ENCODE results near the gene NAT8L.

NAT8L gene

GRCh38 chr4:2046031-2046961, 12.8 kb upstream of the NAT8L start:
- no peak for DNase-seq

GRCh38 chr4:2047031-2047660, 12.0 kb upstream of the NAT8L start:
- DNase-seq = no peak

- no peak for DNase-seq
Measured at GRCh38 chr4:2047781-2048581, 11.1 kb upstream of the NAT8L start.

- DNase-seq = no peak
Measured at GRCh38 chr4:2048831-2049230, 10.3 kb upstream of the NAT8L start.

- no peak for DNase-seq
Measured at GRCh38 chr4:2049381-2049780, 9.7 kb upstream of the NAT8L start.

- DNase-seq = no peak
Measured at GRCh38 chr4:2049811-2050210, 9.3 kb upstream of the NAT8L start.

GRCh38 chr4:2051086-2051485, 8.0 kb upstream of the NAT8L start:
- no peak for DNase-seq

GRCh38 chr4:2054217-2054616, 4.9 kb upstream of the NAT8L start:
- no peak for DNase-seq

- no peak for DNase-seq
Measured at GRCh38 chr4:2057382-2058065, 1.6 kb upstream of the NAT8L start.

GRCh38 chr4:2058264-2059045, 672 bp upstream of the NAT8L start:
- no peak for DNase-seq

- DNase-seq = peak; percentile 20
Measured at GRCh38 chr4:2059726-2060602, 837 bp downstream of the NAT8L start.

GRCh38 chr4:2060611-2061185, 1.6 kb downstream of the NAT8L start:
- peak; percentile 35 for DNase-seq

- no peak for DNase-seq
Measured at GRCh38 chr4:2061186-2062131, 2.3 kb downstream of the NAT8L start.

- DNase-seq = no peak
Measured at GRCh38 chr4:2062168-2062807, 3.2 kb downstream of the NAT8L start.

- no peak for DNase-seq
Measured at GRCh38 chr4:2062808-2063524, 3.8 kb downstream of the NAT8L start.

GRCh38 chr4:2063557-2064275, 4.6 kb downstream of the NAT8L start:
- no peak for DNase-seq

GRCh38 chr4:2064276-2064991, 5.3 kb downstream of the NAT8L start:
- no peak for DNase-seq
